GM20000 (cell line): ENCODE measurements around the gene MAGI1.

Experiments
- DNase-seq: peaks from one replicate; pipeline ENCODE4 v3.0.0; 2012; ENCODE audit warnings: low spot score
- TF ChIP-seq, protein P1 (sequence below): IDR thresholded peaks from 2 replicates; pipeline ENCODE4 v1.5.1; 2012; ENCODE audit warnings: mild to moderate bottlenecking, control low read depth; ENCODE audit errors: extremely low read depth, missing control alignments

The MAGI1 gene

DNA sequence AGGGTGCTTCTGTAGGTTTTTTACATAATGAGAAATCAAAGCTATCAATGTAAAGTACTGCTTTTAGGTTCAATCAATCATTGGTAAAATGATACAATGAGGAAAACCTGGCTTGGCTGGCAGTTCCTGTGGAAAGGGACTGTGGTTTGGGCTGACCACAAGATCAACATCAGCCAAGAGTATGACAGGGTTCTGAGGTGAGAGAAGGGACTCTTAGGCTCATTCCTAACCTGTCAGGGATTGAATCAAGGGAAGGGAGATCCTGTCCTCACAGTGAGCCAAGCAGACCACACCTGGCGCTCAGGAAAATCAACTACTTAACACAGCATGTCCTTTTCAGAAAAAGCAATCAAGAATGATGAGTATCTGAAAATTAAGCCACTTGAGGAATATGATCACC, 111.1 kb downstream of the MAGI1 start:
- DNase-seq, result no peak
- TF ChIP-seq, protein P1, sequence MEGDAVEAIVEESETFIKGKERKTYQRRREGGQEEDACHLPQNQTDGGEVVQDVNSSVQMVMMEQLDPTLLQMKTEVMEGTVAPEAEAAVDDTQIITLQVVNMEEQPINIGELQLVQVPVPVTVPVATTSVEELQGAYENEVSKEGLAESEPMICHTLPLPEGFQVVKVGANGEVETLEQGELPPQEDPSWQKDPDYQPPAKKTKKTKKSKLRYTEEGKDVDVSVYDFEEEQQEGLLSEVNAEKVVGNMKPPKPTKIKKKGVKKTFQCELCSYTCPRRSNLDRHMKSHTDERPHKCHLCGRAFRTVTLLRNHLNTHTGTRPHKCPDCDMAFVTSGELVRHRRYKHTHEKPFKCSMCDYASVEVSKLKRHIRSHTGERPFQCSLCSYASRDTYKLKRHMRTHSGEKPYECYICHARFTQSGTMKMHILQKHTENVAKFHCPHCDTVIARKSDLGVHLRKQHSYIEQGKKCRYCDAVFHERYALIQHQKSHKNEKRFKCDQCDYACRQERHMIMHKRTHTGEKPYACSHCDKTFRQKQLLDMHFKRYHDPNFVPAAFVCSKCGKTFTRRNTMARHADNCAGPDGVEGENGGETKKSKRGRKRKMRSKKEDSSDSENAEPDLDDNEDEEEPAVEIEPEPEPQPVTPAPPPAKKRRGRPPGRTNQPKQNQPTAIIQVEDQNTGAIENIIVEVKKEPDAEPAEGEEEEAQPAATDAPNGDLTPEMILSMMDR, result no peak

DNA sequence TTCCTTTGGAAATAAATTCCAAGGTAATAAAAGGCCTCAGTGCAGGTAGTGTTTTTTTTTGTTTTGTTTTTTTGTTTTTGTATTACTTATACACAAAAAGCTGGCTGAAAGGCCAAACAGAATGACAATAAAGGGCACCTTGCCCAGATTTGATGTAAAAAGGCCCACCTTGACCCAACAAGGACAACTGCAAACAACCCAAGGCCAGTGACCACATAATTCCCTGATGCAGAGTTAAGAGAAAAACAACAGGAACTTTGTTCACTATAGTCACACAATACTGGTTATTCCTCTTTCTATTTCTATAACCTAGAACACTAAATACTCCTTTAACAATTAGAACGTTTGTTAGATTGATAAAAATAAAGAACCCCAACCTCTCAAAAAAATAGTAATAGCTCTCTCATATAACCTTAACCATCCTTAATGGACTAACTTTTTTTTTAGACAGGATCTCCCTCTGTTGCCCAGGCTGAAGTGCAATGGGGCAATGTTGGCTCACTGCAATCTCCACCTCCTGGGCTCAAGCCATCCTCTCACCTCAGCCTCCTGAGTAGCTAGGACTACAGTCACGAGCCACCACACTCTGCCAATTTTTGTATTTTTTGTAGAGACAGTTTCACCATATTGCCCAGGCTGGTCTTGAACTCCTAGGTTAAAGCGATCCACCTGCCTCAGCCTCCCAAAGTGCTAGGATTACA, 113.3 kb downstream of the MAGI1 start:
- DNase-seq, result no peak

DNA sequence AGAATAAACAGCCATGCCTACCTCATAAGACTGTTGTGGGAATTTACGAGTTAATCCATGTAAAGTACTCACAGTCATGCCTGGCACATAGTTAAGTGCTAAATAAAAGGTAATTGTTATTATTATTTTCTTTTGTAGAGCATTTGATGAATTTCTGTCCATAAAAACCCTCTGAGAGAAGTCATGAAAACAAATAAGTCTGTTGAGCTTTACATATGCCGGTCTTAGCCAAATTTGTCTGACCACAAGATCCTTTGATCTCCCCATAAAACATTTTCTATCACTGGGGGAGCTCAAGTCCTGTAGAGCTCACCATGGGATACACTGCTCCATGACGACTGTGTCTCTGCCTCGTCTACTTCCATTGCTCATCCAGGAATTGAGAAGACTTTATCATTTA, 114.0 kb downstream of the MAGI1 start:
- TF ChIP-seq, protein P1, result no peak
- no peak for DNase-seq

More for the DNA sequence above, 113.3 kb downstream of the MAGI1 start:
- TF ChIP-seq, protein P1, result no peak

DNA sequence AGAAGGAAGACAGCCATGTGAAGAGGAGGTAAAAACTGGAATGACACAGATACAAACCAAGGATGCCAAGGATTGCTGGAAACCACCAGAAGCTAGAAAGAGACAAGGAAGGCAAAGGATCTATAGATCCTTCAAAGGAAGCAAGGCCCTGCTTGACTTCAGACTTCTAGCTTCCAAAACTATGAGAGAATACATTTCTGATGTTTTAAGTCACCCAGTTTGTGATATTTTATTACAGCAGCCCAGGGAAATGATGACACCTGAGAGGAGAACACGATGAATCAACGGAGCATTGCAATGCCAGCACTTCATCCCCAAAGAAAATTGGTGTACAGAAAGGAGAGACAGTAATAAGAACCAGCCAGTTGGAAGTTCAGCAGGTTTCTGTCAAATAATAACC, 116.3 kb downstream of the MAGI1 start:
- DNase-seq, result no peak
- TF ChIP-seq, protein P1, result no peak

DNA sequence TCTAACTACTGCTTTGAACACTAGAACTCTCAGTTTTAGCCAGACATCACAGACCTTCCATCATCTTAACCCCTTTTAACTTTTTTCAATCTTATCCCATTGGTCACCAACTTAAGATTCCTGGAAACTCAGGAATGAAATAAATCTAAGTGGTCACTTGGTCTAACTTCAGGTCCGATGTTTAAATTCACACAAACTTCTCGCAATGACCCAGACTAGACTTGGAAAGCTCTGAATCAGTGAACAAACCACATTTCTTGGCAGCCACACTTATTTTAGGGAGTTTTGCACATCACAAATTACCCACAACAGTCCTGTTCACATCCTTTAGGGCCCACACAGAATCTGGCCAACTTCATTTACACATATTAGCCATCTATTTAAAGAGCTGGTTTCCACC, 118.9 kb downstream of the MAGI1 start:
- DNase-seq, result no peak
- TF ChIP-seq, protein P1, result no peak

DNA sequence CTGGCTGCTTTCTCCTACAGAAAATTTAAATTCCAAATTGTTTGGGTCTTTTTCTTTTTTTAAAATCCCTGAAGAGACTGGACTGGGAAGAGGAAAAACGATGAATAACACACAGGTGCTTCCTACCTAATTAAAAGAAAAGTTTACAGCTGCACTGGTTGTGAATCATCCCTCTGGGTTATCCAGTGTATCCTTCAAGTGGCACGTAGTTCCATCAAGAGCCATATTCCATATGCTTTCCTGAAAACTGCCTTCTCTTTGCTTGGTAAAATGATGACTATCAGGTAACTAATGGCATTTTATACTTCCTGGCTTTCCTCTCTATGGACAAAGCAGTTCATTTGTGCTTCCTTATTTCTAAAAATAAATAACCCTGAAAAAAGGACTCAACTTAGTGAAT, 123.2 kb downstream of the MAGI1 start:
- DNase-seq, result no peak
- TF ChIP-seq, protein P1, result no peak

DNA sequence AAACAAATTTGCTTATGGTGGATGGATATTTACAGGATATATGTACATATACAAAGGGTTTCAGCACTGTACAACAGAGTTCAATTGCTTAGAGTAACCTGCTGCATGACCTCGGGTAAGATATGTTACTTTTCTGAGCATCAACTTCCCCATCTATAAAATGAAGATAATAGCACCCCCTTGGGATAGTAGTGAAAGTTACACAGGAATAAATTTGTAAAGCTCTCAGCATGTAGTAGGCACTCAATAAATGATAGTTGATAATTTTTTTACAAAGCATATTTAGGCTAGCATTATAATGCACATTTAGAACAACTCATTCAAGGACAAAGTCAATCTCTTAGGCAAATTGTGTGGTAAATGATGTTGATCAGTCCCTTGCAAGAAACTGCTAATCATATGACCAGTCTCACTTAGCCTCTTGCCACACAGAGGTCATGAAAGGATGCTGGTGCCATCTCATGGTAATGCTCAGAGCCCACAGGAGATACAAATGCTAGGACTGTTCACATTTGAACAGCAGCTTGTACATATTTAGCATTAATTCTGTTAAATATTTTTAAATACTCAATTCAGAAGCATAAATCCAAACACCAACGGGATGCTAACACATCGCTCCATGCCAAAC, 123.9 kb downstream of the MAGI1 start:
- no peak for DNase-seq
- TF ChIP-seq, protein P1, result no peak
